GM19328 (cell line): Measurements from ENCODE around the gene CERS6.

Experiments used
- ATAC-seq: cut with Tn5 transposase; IDR thresholded peaks from one replicate; pipeline ENCODE4 v1.9.1; 2021; ENCODE audit warnings: mild to moderate bottlenecking, moderate library complexity; ENCODE audit not compliant: unreplicated experiment

The CERS6 gene

GRCh38 chr2:168722592-168722991 is 266.5 kb downstream of the CERS6 start:
- ATAC-seq: no peak

- no peak for ATAC-seq
Measured at GRCh38 chr2:168723275-168723899, 267.3 kb downstream of the CERS6 start.

GRCh38 chr2:168726375-168726774 is 270.3 kb downstream of the CERS6 start:
- ATAC-seq: no peak

- ATAC-seq: no peak
Measured at GRCh38 chr2:168727904-168728470, 271.9 kb downstream of the CERS6 start.

GRCh38 chr2:168729455-168729854 is 273.4 kb downstream of the CERS6 start:
- no peak for ATAC-seq

- ATAC-seq: no peak
Measured at GRCh38 chr2:168730344-168730743, 274.3 kb downstream of the CERS6 start.

- no peak for ATAC-seq
Measured at GRCh38 chr2:168731002-168731401, 274.9 kb downstream of the CERS6 start.

GRCh38 chr2:168731616-168732015 is 275.5 kb downstream of the CERS6 start:
- ATAC-seq: no peak

- ATAC-seq: no peak
Measured at GRCh38 chr2:168732100-168732499, 276.0 kb downstream of the CERS6 start.

- ATAC-seq: no peak
Measured at GRCh38 chr2:168732506-168732905, 276.4 kb downstream of the CERS6 start.

GRCh38 chr2:168734199-168734760 is 278.2 kb downstream of the CERS6 start:
- ATAC-seq: no peak

- no peak for ATAC-seq
Measured at GRCh38 chr2:168736649-168737445, 280.8 kb downstream of the CERS6 start.

- no peak for ATAC-seq
Measured at GRCh38 chr2:168738062-168738461, 282.0 kb downstream of the CERS6 start.

GRCh38 chr2:168740360-168740759 is 284.3 kb downstream of the CERS6 start:
- no peak for ATAC-seq

GRCh38 chr2:168740788-168741187 is 284.7 kb downstream of the CERS6 start:
- ATAC-seq: no peak

GRCh38 chr2:168742258-168742932 is 286.3 kb downstream of the CERS6 start:
- no peak for ATAC-seq

GRCh38 chr2:168744844-168745243 is 288.8 kb downstream of the CERS6 start:
- no peak for ATAC-seq

- no peak for ATAC-seq
Measured at GRCh38 chr2:168748461-168748860, 292.4 kb downstream of the CERS6 start.

GRCh38 chr2:168749297-168749696 is 293.2 kb downstream of the CERS6 start:
- ATAC-seq: no peak

GRCh38 chr2:168751104-168751740 is 295.1 kb downstream of the CERS6 start:
- ATAC-seq: peak; percentile 70

GRCh38 chr2:168752361-168752760 is 296.3 kb downstream of the CERS6 start:
- no peak for ATAC-seq
